GM13977 (cell line): ENCODE data around the gene FKBP4.
"Not testable (repeated sequence)": the region's sequence is repeated elsewhere in the genome, so short reads cannot be mapped to it uniquely, and the experiment has no call there.

ENCODE experiments used
- DNase-seq: peaks from one replicate; pipeline ENCODE4 v3.0.0; 2012; ENCODE audit warnings: low spot score
- CTCF ChIP-seq: IDR thresholded peaks from 2 replicates; pipeline ENCODE4 v1.5.1; 2012; ENCODE audit warnings: mild to moderate bottlenecking, control low read depth; ENCODE audit not compliant: insufficient read depth; ENCODE audit errors: extremely low read depth, missing control alignments
- in situ Hi-C: fragments of 300-500 bp; cut with MboI; formaldehyde crosslinking; loops from one replicate; pipeline ENCODE4 v1.12.0; 2022; ENCODE audit warnings: low sequenced_read_pairs, low pct_unique_long_range_greater_than_20kb, mixed read lengths, inconsistent platforms; ENCODE audit not compliant: unreplicated experiment

Gene FKBP4

GRCh38 chr12:2765052-2765451 lies 29.7 kb upstream of the FKBP4 start:
- in situ Hi-C loops, result no loop called here
- TF ChIP-seq CTCF, result no peak

GRCh38 chr12:2765608-2766007 lies 29.2 kb upstream of the FKBP4 start:
- in situ Hi-C loops, result no loop called here
- TF ChIP-seq CTCF, result no peak
- no peak for DNase-seq

More at GRCh38 chr12:2765052-2765451, 29.7 kb upstream of the FKBP4 start:
- DNase-seq, result no peak

GRCh38 chr12:2768224-2768961 lies 26.4 kb upstream of the FKBP4 start:
- no peak for DNase-seq
- in situ Hi-C loops, result no loop called here
- TF ChIP-seq CTCF, result no peak

- DNase-seq, result no peak
- in situ Hi-C loops, result no loop called here
- TF ChIP-seq CTCF, result no peak
These were observed 24.8 kb upstream of the FKBP4 start for GRCh38 chr12:2769866-2770533.

GRCh38 chr12:2770544-2770943 lies 24.2 kb upstream of the FKBP4 start:
- DNase-seq, in situ Hi-C loops: not testable (repeated sequence)

- in situ Hi-C loops, result no loop called here
- no peak for TF ChIP-seq CTCF
- no peak for DNase-seq
These were observed 22.4 kb upstream of the FKBP4 start for GRCh38 chr12:2772370-2772769.

GRCh38 chr12:2773199-2773875 lies 21.4 kb upstream of the FKBP4 start:
- DNase-seq, result no peak
- no peak for TF ChIP-seq CTCF
- in situ Hi-C loops, result no loop called here
